ENCODE data around the gene NTN1.

The NTN1 gene

GRCh38 chr17:9189870-9190269, 168.6 kb downstream of the NTN1 start:
- DNase-seq, result no peak

- DNase-seq, result no peak
These were observed 170.7 kb downstream of the NTN1 start for GRCh38 chr17:9192010-9192409.

GRCh38 chr17:9195411-9195810, 174.1 kb downstream of the NTN1 start:
- no peak for DNase-seq

GRCh38 chr17:9195961-9196670, 174.8 kb downstream of the NTN1 start:
- no peak for DNase-seq

- DNase-seq, result no peak
These were observed 178.6 kb downstream of the NTN1 start for GRCh38 chr17:9199571-9200551.

- no peak for DNase-seq
These were observed 179.5 kb downstream of the NTN1 start for GRCh38 chr17:9200699-9201359.

- DNase-seq, result no peak
These were observed 181.2 kb downstream of the NTN1 start for GRCh38 chr17:9202532-9202931.

GRCh38 chr17:9203771-9204425, 182.6 kb downstream of the NTN1 start:
- no peak for DNase-seq

- DNase-seq, result no peak
These were observed 183.5 kb downstream of the NTN1 start for GRCh38 chr17:9204637-9205329.

- DNase-seq, result peak in 1 of 51 donors; percentile 16
These were observed 184.5 kb downstream of the NTN1 start for GRCh38 chr17:9205520-9206409.

- no peak for DNase-seq
These were observed 185.0 kb downstream of the NTN1 start for GRCh38 chr17:9206410-9206703.

- DNase-seq, result no peak
These were observed 185.5 kb downstream of the NTN1 start for GRCh38 chr17:9206741-9207332.

GRCh38 chr17:9208381-9209105, 187.2 kb downstream of the NTN1 start:
- DNase-seq, result no peak

GRCh38 chr17:9209347-9209746, 188.0 kb downstream of the NTN1 start:
- no peak for DNase-seq

GRCh38 chr17:9209781-9210370, 188.6 kb downstream of the NTN1 start:
- DNase-seq, result no peak

GRCh38 chr17:9211133-9211765, 189.9 kb downstream of the NTN1 start:
- DNase-seq, result peak in 1 of 51 donors; percentile 17

- DNase-seq, result no peak
These were observed 191.3 kb downstream of the NTN1 start for GRCh38 chr17:9212376-9213302.

Data from hypothalamus (tissue), 51 donors.